ENCODE measurements around the gene LPP. TPM values are rescaled to one million over a fixed set of nuclear protein-coding genes. Genes with fewer than 3 reads are reported as not detected.

The LPP gene
- total and polyA plus RNA-seq, 2 of the 4 experiments (the other 2 are of a cell fraction), result 16.0 to 130 TPM

DNA sequence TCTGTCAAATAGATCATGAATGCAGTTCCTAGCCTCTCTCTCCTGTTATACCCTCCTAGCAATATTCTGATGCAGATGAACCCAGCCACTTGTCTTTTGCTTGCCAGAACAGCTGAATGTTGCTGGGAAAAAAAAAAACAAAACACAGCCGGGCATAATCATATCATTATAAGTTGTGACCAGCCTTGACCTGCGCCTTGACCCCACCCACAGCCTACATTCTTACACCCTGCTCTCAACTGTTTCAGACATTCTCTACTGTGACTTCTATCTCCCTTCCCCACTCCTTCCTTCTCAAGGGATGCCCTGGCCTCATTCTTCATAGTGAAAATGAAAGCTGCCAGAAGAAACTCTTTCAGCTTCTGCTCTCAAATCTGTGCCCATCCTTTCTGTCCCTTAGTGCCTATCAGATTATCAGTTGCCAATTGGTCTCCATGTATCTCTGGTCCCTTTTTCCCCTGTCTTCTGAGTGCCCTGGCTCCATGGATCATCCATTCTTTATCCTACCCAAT lies 628.7 kb downstream of the LPP start:
- ATAC-seq (ENCODE audit: low read depth) (no peak), DNase-seq (no peak)
- peaks cover 5% of the 10 kb centered on the region for H3K4me1 ChIP-seq (ENCODE audit: control insufficient read depth, insufficient read depth, low read length)
- ChIA-PET POLR2A (ENCODE audit: unreplicated experiment) (no interaction called here), CTCF (interaction anchor here (0.8 to 0.9 kb wide), 2 partner anchors 15 to 109 kb away, joined by 3 read pairs; no protein-coding TSS in a partner anchor)
- no peak overlapping the region for H3K4me3 ChIP-seq (ENCODE audit: insufficient read depth, low read depth, low read length)
- H3K36me3 ChIP-seq (ENCODE audit: control insufficient read depth, insufficient read depth, low read length), result no peaks in the 10 kb centered on the region
- no peak overlapping the region for H4K91ac ChIP-seq (ENCODE audit: insufficient read depth, low read depth, low read length)
- H3K4me2 ChIP-seq (ENCODE audit: low read depth, low read length), result no peak overlapping the region
- dilution Hi-C loops (cut with HindIII; ENCODE audit: low sequenced_read_pairs, unreplicated experiment), result no loop called here
- H3K27ac ChIP-seq (ENCODE audit: insufficient read depth, low read length), result no peak overlapping the region
- intact Hi-C loops (cut with micrococcal nuclease), result no loop called here
- no peak overlapping the region for H3K18ac ChIP-seq (ENCODE audit: low read depth, low read length)
- H2BK120ac ChIP-seq (ENCODE audit: low read depth, low read length), result no peak overlapping the region
- no peak for TF ChIP-seq MAZ (IDR thresholded peaks at IDR 0.05; ENCODE audit: borderline replicate concordance, low read depth, low read length)
- TF ChIP-seq MXI1 (IDR thresholded peaks at IDR 0.05; ENCODE audit: borderline replicate concordance, low read depth, low read length), result no peak
- no peak for TF ChIP-seq RFX5 (IDR thresholded peaks at IDR 0.05; ENCODE audit: low read depth, low read length)
- no peak for TF ChIP-seq BHLHE40 (IDR thresholded peaks at IDR 0.05; ENCODE audit: low read depth, low read length)
- TF ChIP-seq RAD21 (IDR thresholded peaks at IDR 0.05; ENCODE audit: low read length), result no peak
- TF ChIP-seq SMC3 (IDR thresholded peaks at IDR 0.05; ENCODE audit: low read depth, low read length), result no peak
- 0 out of 2 replicates have a peak, but pooled peaks cover 3% of the 10 kb centered on the region for H3K9me1 ChIP-seq (ENCODE audit: insufficient read depth, low read length)
- H2BK15ac ChIP-seq (ENCODE audit: low read depth, low read length), result no peak overlapping the region
- H3K4ac ChIP-seq (ENCODE audit: low read depth, low read length), result no peak overlapping the region
- H4K20me1 ChIP-seq (ENCODE audit: insufficient read depth, low read length), result no peaks in the 10 kb centered on the region
- peak overlapping the region; percentile 53 for H2BK5ac ChIP-seq (ENCODE audit: low read depth, low read length, poor library complexity, severe bottlenecking)
- H3K27me3 ChIP-seq (ENCODE audit: control insufficient read depth, insufficient read depth, low read length), result no peaks in the 10 kb centered on the region
- no peak overlapping the region for H4K5ac ChIP-seq (ENCODE audit: low read depth, low read length)
- H3K23ac ChIP-seq (ENCODE audit: low read depth, low read length), result no peak overlapping the region
- no peak overlapping the region for H3K56ac ChIP-seq (ENCODE audit: extremely low read depth, insufficient read depth, low read length)
- in situ Hi-C loops (cut with MboI; ENCODE audit: low sequenced_read_pairs), result no loop called here
- peaks cover 24 to 47% of the 10 kb centered on the region in 2 experiments for H3K79me1 ChIP-seq (ENCODE audit: low read depth in 1 of 2, low read length in 2 of 2)
- H2AFZ ChIP-seq (replicated peaks; ENCODE audit: low read length, poor library complexity), result no peak overlapping the region
- H3K9ac ChIP-seq (ENCODE audit: low read depth, low read length), result no peak overlapping the region
- no peaks in the 10 kb centered on the region for H3K9me3 ChIP-seq (ENCODE audit: control insufficient read depth, insufficient read depth, low read length)
- no peak overlapping the region for H2BK20ac ChIP-seq (ENCODE audit: low read depth, low read length)
- BruUV-seq (replicated peaks), result no TSS peak
- no peak overlapping the region for H2AK9ac ChIP-seq (replicated peaks; ENCODE audit: low read depth, low read length, poor library complexity)
- H3K14ac ChIP-seq (replicated peaks; ENCODE audit: low read depth, low read length), result no peak overlapping the region; the same call in 1 of the 2 replicates
- H2AK5ac ChIP-seq (ENCODE audit: low read depth, low read length), result no peak overlapping the region
- WGBS, 2 experiments (ENCODE audit: extremely low coverage in 2 of 2, insufficient read length in 1 of 2), result 80% methylated on average over 1 of the region's 2 CpGs; no CpG with 5 or more reads in 1 of the 2 experiments
- no peak overlapping the region for H4K8ac ChIP-seq (ENCODE audit: low read depth in 2 of 2, low read length in 2 of 2)
